ENCODE results near the gene ROR1.

ROR1 gene

GRCh38 chr1:63892632-63893395 lies 119.0 kb downstream of the ROR1 start:
- no peak for TF ChIP-seq CTCF (IDR thresholded peaks at IDR 0.05; ENCODE audit: borderline replicate concordance, control extremely low read depth, extremely low read depth, insufficient read depth, missing control alignments)
- in situ Hi-C loops (cut with MboI; ENCODE audit: low sequenced_read_pairs, unreplicated experiment): no loop called here
- DNase-seq (ENCODE audit: low spot score): peak; percentile 20

GRCh38 chr1:63893976-63894375 lies 120.2 kb downstream of the ROR1 start:
- DNase-seq (ENCODE audit: low spot score): no peak
- TF ChIP-seq CTCF (IDR thresholded peaks at IDR 0.05; ENCODE audit: borderline replicate concordance, control extremely low read depth, extremely low read depth, insufficient read depth, missing control alignments): no peak
- in situ Hi-C loops (cut with MboI; ENCODE audit: low sequenced_read_pairs, unreplicated experiment): no loop called here

- TF ChIP-seq CTCF (IDR thresholded peaks at IDR 0.05; ENCODE audit: borderline replicate concordance, control extremely low read depth, extremely low read depth, insufficient read depth, missing control alignments): no peak
- in situ Hi-C loops (cut with MboI; ENCODE audit: low sequenced_read_pairs, unreplicated experiment): no loop called here
- no peak for DNase-seq (ENCODE audit: low spot score)
These were observed 120.9 kb downstream of the ROR1 start for GRCh38 chr1:63894627-63895265.

- in situ Hi-C loops (cut with MboI; ENCODE audit: low sequenced_read_pairs, unreplicated experiment): no loop called here
- no peak for TF ChIP-seq CTCF (IDR thresholded peaks at IDR 0.05; ENCODE audit: borderline replicate concordance, control extremely low read depth, extremely low read depth, insufficient read depth, missing control alignments)
These were observed 122.9 kb downstream of the ROR1 start for GRCh38 chr1:63896755-63897154.

GRCh38 chr1:63898428-63899196 lies 124.8 kb downstream of the ROR1 start:
- in situ Hi-C loops (cut with MboI; ENCODE audit: low sequenced_read_pairs, unreplicated experiment): no loop called here
- no peak for TF ChIP-seq CTCF (IDR thresholded peaks at IDR 0.05; ENCODE audit: borderline replicate concordance, control extremely low read depth, extremely low read depth, insufficient read depth, missing control alignments)

More at GRCh38 chr1:63896755-63897154, 122.9 kb downstream of the ROR1 start:
- DNase-seq (ENCODE audit: low spot score): no peak

GRCh38 chr1:63901094-63901493 lies 127.3 kb downstream of the ROR1 start:
- DNase-seq (ENCODE audit: low spot score): no peak
- no peak for TF ChIP-seq CTCF (IDR thresholded peaks at IDR 0.05; ENCODE audit: borderline replicate concordance, control extremely low read depth, extremely low read depth, insufficient read depth, missing control alignments)
- in situ Hi-C loops (cut with MboI; ENCODE audit: low sequenced_read_pairs, unreplicated experiment): no loop called here

More at GRCh38 chr1:63898428-63899196, 124.8 kb downstream of the ROR1 start:
- no peak for DNase-seq (ENCODE audit: low spot score)
